Astrocyte (in vitro differentiated cells and primary cell): Measurements from ENCODE around the gene SAMD14.

Source experiments
- CTCF ChIP-seq: IDR thresholded peaks from 2 replicates; pipeline ENCODE4 v1.5.1; 2011; ENCODE audit warnings: low read depth, mild to moderate bottlenecking, inconsistent platforms, low read length, moderate library complexity; ENCODE audit not compliant: insufficient read depth
- EZH2 ChIP-seq: IDR thresholded peaks from 2 replicates; pipeline ENCODE4 v1.6.1; 2012; ENCODE audit warnings: mild to moderate bottlenecking, low read length, inconsistent platforms; ENCODE audit not compliant: insufficient read depth

- TF ChIP-seq CTCF (no peak), EZH2 (no peak)
These were observed 17.9 kb upstream of the SAMD14 start for GRCh38 chr17:50147841-50148225.
